C1 segment of cervical spinal cord (tissue), 14 donors: Measurements from ENCODE around the gene MYT1.
"Not testable (repeated sequence)": the region's sequence is repeated elsewhere in the genome, so short reads cannot be mapped to it uniquely, and the experiment has no call there.

Experiments used
- DNase-seq, 14 donors: peaks; one replicate each; lab custom pipeline; 2025; lab: John Stamatoyannopoulos, UW

Gene MYT1

GRCh38 chr20:64166721-64167615 is 2.7 kb downstream of the MYT1 start:
- peak in 1 of 14 donors; percentile 80 for DNase-seq

- DNase-seq, result no peak
These were observed 3.4 kb downstream of the MYT1 start for GRCh38 chr20:64167676-64168075.

- DNase-seq, result peak in 1 of 14 donors; percentile 91
These were observed 4.3 kb downstream of the MYT1 start for GRCh38 chr20:64168381-64169090.

DNA sequence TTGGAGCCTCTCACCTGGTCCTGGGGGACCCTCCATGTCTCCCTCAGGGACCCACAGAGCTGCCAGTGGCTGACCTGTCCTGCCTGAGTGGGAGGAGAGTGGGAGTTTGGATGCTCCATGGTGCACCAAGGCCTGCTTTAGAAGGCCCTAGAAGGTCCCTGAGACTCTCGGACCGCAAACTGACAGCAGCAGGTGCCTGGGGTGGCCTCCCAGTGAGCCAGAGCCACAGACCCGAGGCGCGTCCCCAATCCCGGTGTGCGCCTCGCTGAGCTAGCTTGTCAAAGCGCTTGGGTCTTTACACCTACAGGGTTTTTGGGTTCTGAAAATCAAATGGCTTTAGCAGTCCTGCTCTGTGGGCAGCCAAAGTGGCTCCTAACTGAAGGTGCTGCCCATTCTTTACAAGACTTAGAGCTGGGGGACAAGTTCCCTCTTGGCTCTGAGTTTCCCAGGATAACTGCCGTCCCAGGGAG is 4.9 kb downstream of the MYT1 start:
- DNase-seq, result no peak

- DNase-seq, result no peak
These were observed 7.0 kb downstream of the MYT1 start for GRCh38 chr20:64171211-64171610.

DNA sequence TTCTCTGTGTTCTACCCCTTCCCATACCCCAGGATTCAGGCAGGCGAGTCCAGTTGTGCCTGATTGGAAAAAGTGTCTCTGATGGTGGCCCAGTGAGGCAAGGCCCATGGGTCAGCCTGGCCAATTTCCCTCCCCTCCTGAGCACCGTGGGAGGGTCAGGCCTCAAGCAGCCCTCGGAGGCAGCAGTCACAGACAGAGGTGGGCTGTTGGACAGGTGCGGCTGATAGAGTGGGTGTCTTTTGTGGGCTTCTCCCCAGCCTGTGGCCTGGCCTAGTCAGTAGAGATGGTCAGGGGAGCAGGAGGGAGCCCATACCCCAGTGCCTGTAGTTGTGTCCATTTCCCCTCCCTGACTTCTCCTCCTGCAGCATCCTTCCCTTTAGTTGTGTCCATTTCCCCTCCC is 8.9 kb downstream of the MYT1 start:
- DNase-seq, result no peak

DNA sequence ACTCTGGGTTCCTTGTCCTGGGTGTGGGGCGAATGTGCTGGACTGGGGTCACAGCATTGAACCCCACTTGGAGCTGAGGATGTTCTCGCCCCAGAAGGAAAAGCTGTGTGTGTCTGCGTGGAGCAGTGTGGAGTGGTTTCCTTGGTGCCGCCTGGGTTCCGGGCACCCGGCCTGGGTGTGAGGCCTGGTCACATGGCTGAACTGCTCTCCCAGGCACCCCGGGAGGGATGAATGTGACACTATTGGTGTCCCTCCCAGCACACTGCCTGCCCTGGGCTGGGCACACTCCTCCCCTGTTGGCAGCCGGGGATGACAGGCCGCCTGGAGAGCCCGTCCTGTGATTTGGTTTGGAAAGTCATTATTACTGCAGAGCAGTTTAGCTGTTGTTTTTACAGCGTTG is 12.3 kb downstream of the MYT1 start:
- peak in 12 of 14 donors; percentile 13 to 77 (median 64) for DNase-seq

DNA sequence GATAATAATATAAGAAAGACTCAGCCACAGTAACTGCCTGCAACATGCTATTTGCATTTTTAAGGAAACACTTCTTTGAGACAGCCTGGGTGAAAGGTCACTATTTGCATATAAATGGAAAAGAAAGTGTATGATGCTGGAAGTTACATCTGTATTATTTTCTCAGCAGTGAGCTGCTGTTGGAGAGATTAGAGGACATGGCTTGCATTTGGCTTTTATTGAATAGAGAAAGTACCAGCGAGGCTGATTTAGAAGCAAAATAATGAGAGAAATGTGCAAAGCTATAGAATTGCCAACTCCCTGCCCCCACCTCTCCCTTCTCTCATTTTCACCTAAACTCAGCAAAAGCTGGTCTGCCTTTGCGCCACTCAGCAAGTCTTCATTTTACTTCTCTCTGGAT is 12.7 kb downstream of the MYT1 start:
- DNase-seq, result no peak

GRCh38 chr20:64177384-64177783 is 13.1 kb downstream of the MYT1 start:
- no peak for DNase-seq

GRCh38 chr20:64177787-64178186 is 13.5 kb downstream of the MYT1 start:
- DNase-seq, result no peak

DNA sequence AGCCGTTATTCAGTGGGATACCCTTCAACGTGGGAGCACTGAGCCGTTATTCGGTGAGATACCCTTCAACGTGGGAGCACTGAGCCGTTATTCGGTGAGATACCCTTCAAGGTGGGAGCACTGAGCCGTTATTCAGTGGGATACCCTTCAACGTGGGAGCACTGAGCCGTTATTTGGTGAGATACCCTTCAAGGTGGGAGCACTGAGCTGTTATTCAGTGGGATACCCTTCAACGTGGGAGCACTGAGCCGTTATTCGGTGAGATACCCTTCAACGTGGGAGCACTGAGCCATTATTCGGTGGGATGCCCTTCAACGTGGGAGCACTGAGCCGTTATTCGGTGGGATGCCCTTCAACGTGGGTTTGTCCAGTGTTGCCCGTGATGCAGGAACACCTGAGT is 14.7 kb downstream of the MYT1 start:
- not testable (repeated sequence) for DNase-seq

- no peak for DNase-seq
These were observed 15.6 kb downstream of the MYT1 start for GRCh38 chr20:64179805-64180204.

DNA sequence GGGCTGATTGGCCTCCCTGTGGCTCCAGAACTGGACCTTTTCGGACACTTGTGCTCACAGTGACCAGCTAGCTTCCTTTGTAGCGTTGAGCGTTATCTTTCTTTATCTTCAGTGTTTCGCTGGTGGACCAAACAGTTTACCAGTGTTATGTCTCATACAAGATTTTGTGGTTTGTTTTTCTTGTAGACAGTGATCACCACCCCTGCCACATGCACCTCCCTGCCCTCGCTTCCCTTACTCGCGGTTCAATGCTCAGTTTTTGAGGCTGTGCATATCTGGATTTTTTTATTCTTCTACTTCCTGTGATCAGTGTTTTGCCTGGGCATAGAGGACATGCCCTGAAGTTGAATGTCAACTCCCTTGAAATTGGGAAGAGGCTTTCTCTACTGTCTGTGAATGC is 16.4 kb downstream of the MYT1 start:
- no peak for DNase-seq

GRCh38 chr20:64181391-64181790 is 17.1 kb downstream of the MYT1 start:
- DNase-seq, result no peak

- DNase-seq, result no peak
These were observed 18.1 kb downstream of the MYT1 start for GRCh38 chr20:64182146-64182865.

DNA sequence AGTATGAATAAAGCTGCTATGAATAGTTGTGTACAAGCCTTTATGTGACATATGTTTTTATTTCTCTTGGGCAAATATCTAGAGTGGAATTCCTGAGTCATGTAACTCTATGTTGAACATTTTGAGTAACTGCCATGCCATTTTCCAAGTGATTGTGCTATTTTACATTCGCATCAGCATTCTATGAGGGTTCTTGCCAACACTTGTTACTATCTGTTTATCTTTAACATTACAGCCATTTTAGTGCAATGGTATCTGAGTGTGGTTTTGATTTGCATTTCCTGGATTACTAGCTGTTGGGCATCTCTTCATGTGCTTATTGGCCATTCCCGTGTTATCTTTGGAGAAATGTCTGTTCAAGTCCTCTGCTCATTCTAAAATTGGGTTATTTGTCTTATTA is 19.1 kb downstream of the MYT1 start:
- DNase-seq, result no peak

GRCh38 chr20:64184795-64185194 is 20.5 kb downstream of the MYT1 start:
- DNase-seq, result no peak

DNA sequence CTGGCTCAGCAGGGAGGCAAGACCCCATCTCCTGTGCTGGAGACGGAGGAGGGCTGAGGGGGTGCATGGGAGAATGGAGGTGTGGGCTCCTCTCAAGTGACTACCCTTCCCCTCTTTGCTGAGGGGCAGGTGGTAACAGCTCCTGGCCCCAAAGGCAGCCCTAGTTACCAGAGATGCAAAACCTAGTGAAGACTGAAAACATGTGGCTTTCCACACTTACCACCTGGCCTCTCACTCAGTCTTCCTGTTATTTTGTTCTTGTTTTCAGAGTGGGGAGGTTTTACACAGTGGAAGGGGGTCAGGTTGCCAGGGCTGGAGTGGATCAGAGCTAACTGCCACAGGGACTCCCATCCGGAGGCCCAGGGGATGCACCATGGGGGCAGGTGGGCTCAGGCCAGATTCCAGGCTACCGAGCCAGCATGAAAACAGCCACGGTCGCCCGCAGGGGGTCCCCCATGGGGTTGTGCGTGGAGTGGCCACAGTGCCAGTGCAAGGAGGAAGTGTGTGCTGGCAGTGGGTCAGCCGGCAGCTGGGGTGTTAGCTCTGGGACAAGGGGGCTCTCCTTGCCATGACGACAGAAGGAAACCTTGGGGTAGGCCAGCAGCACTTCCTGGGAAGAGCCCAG is 21.1 kb downstream of the MYT1 start:
- DNase-seq, result no peak

DNA sequence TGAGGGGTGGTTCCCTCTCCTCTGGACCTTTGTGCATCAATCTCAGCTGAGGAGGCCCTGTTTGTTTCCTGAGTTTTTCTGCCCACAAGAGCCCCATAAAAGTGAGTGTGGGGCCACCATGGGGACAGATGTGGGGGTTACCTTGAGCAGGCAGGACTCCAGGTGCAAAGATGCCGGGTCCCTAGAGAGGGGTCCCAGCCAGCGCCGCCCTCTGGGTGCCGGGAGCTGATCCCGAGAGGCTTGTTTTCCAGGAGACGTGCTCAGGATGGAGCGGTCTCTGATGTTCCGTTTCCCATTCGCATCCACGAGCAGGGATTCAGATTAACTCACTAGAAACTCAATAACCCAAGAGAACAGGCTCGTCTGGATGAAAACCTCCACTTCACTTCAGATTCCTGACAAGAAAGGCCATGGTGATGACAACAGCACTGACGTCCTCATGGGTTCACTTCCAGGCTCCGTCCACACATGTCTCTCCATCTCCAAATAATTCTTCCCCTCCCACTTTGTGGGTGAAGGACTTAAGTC is 21.9 kb downstream of the MYT1 start:
- DNase-seq, result no peak

GRCh38 chr20:64187213-64187612 is 23.0 kb downstream of the MYT1 start:
- not testable (repeated sequence) for DNase-seq

- DNase-seq, result no peak
These were observed 23.8 kb downstream of the MYT1 start for GRCh38 chr20:64188091-64188490.
